GM23338 (cell line): ENCODE results near the gene SCAF8. TPM values are rescaled to one million over a fixed set of nuclear protein-coding genes. Genes with fewer than 3 reads are reported as not detected.
A peak's percentile ranks its signal among the peaks of the same experiment; 100 is the strongest.

Experiments used
- ATAC-seq: fragments of 200-7000 bp; cut with Tn5 transposase; 3 replicates; pipeline ENCODE4 v1.9.1; 2020
- DNase-seq: peaks from one replicate; pipeline ENCODE4 v3.0.0-alpha.2; 2015; ENCODE audit warnings: low spot score
- H2AFZ ChIP-seq: fragments of 200-600 bp; sonication (generic); 2 replicates; pipeline ENCODE4 v1.8.0; 2016; ENCODE audit warnings: antibody characterized with exemption, mild to moderate bottlenecking, moderate library complexity
- H3F3A ChIP-seq: fragments of 200-600 bp; sonication (generic); replicated peaks from 2 replicates; pipeline ENCODE4 v1.8.0; 2017; ENCODE audit warnings: antibody characterized with exemption, mixed run types, low read depth
- H3K27ac ChIP-seq: fragments of 200-600 bp; sonication (generic); 2 replicates; pipeline ENCODE4 v1.6.1; 2016; ENCODE audit warnings: low read depth
- H3K27me3 ChIP-seq: fragments of 200-600 bp; sonication (generic); 2 replicates; pipeline ENCODE4 v1.8.0; 2016; ENCODE audit warnings: mild to moderate bottlenecking, mixed run types, moderate library complexity; ENCODE audit not compliant: insufficient read depth
- H3K36me3 ChIP-seq: fragments of 200-600 bp; sonication (generic); 2 replicates; pipeline ENCODE4 v1.8.0; 2016; ENCODE audit warnings: mild to moderate bottlenecking; ENCODE audit not compliant: insufficient read depth
- H3K4me1 ChIP-seq: fragments of 200-600 bp; sonication (generic); 2 replicates; pipeline ENCODE4 v1.8.0; 2016; ENCODE audit warnings: mild to moderate bottlenecking, moderate library complexity; ENCODE audit not compliant: insufficient read depth
- H3K4me2 ChIP-seq: fragments of 200-600 bp; sonication (generic); 2 replicates; pipeline ENCODE4 v1.7.1; 2017; ENCODE audit warnings: mixed run types
- H3K4me3 ChIP-seq: fragments of 200-600 bp; sonication (generic); 2 replicates; pipeline ENCODE4 v1.6.1; 2016; ENCODE audit warnings: mixed run types
- H3K79me2 ChIP-seq: fragments of 200-600 bp; sonication (generic); replicated peaks from 2 replicates; pipeline ENCODE4 v1.8.0; 2017; ENCODE audit warnings: mild to moderate bottlenecking; ENCODE audit not compliant: insufficient read depth
- H3K9me2 ChIP-seq: fragments of 200-600 bp; sonication (generic); 2 replicates; pipeline ENCODE4 v1.8.0; 2017; ENCODE audit not compliant: insufficient read depth
- H4K20me1 ChIP-seq: fragments of 200-600 bp; sonication (generic); replicated peaks from 2 replicates; pipeline ENCODE4 v1.8.0; 2017; ENCODE audit warnings: mild to moderate bottlenecking; ENCODE audit not compliant: insufficient read depth
- H3K27ac Mint-ChIP-seq: 2 replicates; pipeline ENCODE4 v1.8.0; 2020; ENCODE audit warnings: inconsistent platforms, mild to moderate bottlenecking, moderate library complexity, mixed read lengths
- H3K27me3 Mint-ChIP-seq: 3 replicates; pipeline ENCODE4 v1.8.0; 2022; ENCODE audit warnings: low read depth, mild to moderate bottlenecking, moderate library complexity, mixed read lengths, inconsistent platforms; ENCODE audit not compliant: insufficient read depth, poor library complexity
- H3K36me3 Mint-ChIP-seq: 3 replicates; pipeline ENCODE4 v1.8.0; 2021; ENCODE audit warnings: low read depth, mild to moderate bottlenecking, inconsistent platforms, moderate library complexity, mixed read lengths
- H3K4me1 Mint-ChIP-seq: 3 replicates; pipeline ENCODE4 v1.8.0; 2020; ENCODE audit warnings: mild to moderate bottlenecking, inconsistent platforms, mixed read lengths
- H3K4me3 Mint-ChIP-seq: 3 replicates; pipeline ENCODE4 v1.8.0; 2021; ENCODE audit warnings: moderate library complexity, mild to moderate bottlenecking, inconsistent platforms, mixed read lengths
- H3K9me3 Mint-ChIP-seq: 3 replicates; pipeline ENCODE4 v1.8.0; 2020; ENCODE audit warnings: moderate library complexity, mild to moderate bottlenecking, inconsistent platforms, mixed read lengths
- CREB1 ChIP-seq: fragments of 250-450 bp; sonication (Bioruptor Pico); IDR thresholded peaks from 2 replicates; pipeline ENCODE4 v1.5.0; 2020; ENCODE audit warnings: low read depth, mild to moderate bottlenecking, moderate library complexity
- CTCF ChIP-seq, 2 experiments: fragments of 200-600 bp in 1 of 2; sonication (generic) in 1 of 2; conservative IDR thresholded peaks; 2 replicates each; pipeline versions ENCODE4 v1.5.1 to v1.6.1; 2016 to 2017; ENCODE audit warnings: antibody characterized with exemption in 2 of 2, low read depth in 2 of 2, mild to moderate bottlenecking in 2 of 2, moderate library complexity in 1 of 2
- EZH2 ChIP-seq: fragments of 200-600 bp; sonication (generic); IDR thresholded peaks from one replicate; pipeline ENCODE4 v1.8.0; 2017; ENCODE audit warnings: antibody characterized with exemption, mild to moderate bottlenecking, low read depth; ENCODE audit not compliant: unreplicated experiment
- EZH2phosphoT487 ChIP-seq: fragments of 200-600 bp; sonication (generic); IDR thresholded peaks from one replicate; pipeline ENCODE4 v1.8.1; 2018; ENCODE audit warnings: antibody characterized with exemption; ENCODE audit not compliant: unreplicated experiment
- JUNB ChIP-seq: IDR thresholded peaks from one replicate; pipeline ENCODE4 v1.6.1; 2016; ENCODE audit warnings: antibody characterized with exemption; ENCODE audit not compliant: unreplicated experiment
- NANOG ChIP-seq: IDR thresholded peaks from 2 replicates; pipeline ENCODE4 v1.6.1; 2016; ENCODE audit warnings: antibody characterized with exemption, borderline replicate concordance
- POLR2AphosphoS5 ChIP-seq: IDR thresholded peaks from 2 replicates; pipeline ENCODE4 v1.6.1; 2016; ENCODE audit warnings: antibody characterized with exemption, low read depth
- REST ChIP-seq: IDR thresholded peaks from one replicate; pipeline ENCODE4 v1.6.1; 2018; ENCODE audit warnings: antibody characterized with exemption; ENCODE audit not compliant: unreplicated experiment
- STAT1 ChIP-seq: IDR thresholded peaks from one replicate; pipeline ENCODE4 v1.6.1; 2016; ENCODE audit warnings: antibody characterized with exemption; ENCODE audit not compliant: unreplicated experiment
- ZNF114 ChIP-seq: fragments of 250-450 bp; sonication (Bioruptor Pico); IDR thresholded peaks from 2 replicates; pipeline ENCODE4 v1.5.0; 2020; ENCODE audit warnings: mild to moderate bottlenecking, moderate library complexity
- ZNF331 ChIP-seq: fragments of 250-450 bp; sonication (Bioruptor Pico); IDR thresholded peaks from 2 replicates; pipeline ENCODE4 v1.5.0; 2020; ENCODE audit warnings: low read depth, mild to moderate bottlenecking, moderate library complexity
- polyA plus RNA-seq: library from polyadenylated mRNA; unstranded; fragments of >200 nt; fragmentation: Nextera tagmentation; extraction: Ambion mirVana; gene quantifications from 2 replicates; pipeline ENCODE4 v1.2.1, GENCODE V29; 2016
- total RNA-seq: library from RNA; depleted of rRNA; stranded (reverse); fragments of >200 nt; shearing (Covaris generic); gene quantifications from 2 replicates; pipeline ENCODE4 v1.2.3, GENCODE V29; 2014
- TF ChIP-seq, protein P1 (sequence below): IDR thresholded peaks from 2 replicates; pipeline ENCODE4 v1.6.1; 2016; ENCODE audit warnings: antibody characterized with exemption
- TF ChIP-seq, protein P2 (sequence below): fragments of 250-450 bp; sonication (Bioruptor Pico); IDR thresholded peaks from 2 replicates; pipeline ENCODE4 v1.5.0; 2020; ENCODE audit warnings: mild to moderate bottlenecking, moderate library complexity

SCAF8 gene
- total and polyA plus RNA-seq, 2 experiments from 2014 or later, result 13.8 to 37.9 TPM

- Mint-ChIP-seq H3K4me1 (peaks cover 35% of the 10 kb centered on the region), H3K27ac (peak overlapping the region; percentile 98), H3K27me3 (peaks cover 15% of the 10 kb centered on the region), H3K36me3 (peaks cover 21% of the 10 kb centered on the region), H3K9me3 (peaks cover 3% of the 10 kb centered on the region; the same call in 1 of the 3 replicates), H3K4me3 (peak overlapping the region; percentile 87)
- peaks cover 10% of the 10 kb centered on the region; the same call in 1 of the 2 replicates for H4K20me1 ChIP-seq
- H3K27ac ChIP-seq, result peak overlapping the region; percentile 100
- no peaks in the 10 kb centered on the region for H3K9me2 ChIP-seq
- H3K36me3 ChIP-seq, result no peaks in the 10 kb centered on the region
- peak overlapping the region; percentile 79 for H3K4me2 ChIP-seq
- H3K27me3 ChIP-seq, result no peaks in the 10 kb centered on the region
- H3K79me2 ChIP-seq, result peaks cover 47% of the 10 kb centered on the region
- H3K4me3 ChIP-seq, result peak overlapping the region; percentile 59
- TF ChIP-seq STAT1 (no peak), NANOG (no peak), JUNB (no peak), REST (no peak), ZNF331 (CRISPR knock-in tag) (no peak), CREB1 (peak; percentile 73), EZH2phosphoT487 (no peak), ZNF114 (CRISPR knock-in tag) (no peak), EZH2 (no peak), POLR2AphosphoS5 (peak; percentile 83), CTCF (conservative IDR thresholded peaks at IDR 0.05; ENCODE audit: low read depth in 2 of 2) (no peak)
- TF ChIP-seq, protein P1, sequence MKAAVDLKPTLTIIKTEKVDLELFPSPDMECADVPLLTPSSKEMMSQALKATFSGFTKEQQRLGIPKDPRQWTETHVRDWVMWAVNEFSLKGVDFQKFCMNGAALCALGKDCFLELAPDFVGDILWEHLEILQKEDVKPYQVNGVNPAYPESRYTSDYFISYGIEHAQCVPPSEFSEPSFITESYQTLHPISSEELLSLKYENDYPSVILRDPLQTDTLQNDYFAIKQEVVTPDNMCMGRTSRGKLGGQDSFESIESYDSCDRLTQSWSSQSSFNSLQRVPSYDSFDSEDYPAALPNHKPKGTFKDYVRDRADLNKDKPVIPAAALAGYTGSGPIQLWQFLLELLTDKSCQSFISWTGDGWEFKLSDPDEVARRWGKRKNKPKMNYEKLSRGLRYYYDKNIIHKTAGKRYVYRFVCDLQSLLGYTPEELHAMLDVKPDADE, result 0 out of 2 replicates have a peak, but pooled peaks have one; percentile 17
- TF ChIP-seq, protein P2, sequence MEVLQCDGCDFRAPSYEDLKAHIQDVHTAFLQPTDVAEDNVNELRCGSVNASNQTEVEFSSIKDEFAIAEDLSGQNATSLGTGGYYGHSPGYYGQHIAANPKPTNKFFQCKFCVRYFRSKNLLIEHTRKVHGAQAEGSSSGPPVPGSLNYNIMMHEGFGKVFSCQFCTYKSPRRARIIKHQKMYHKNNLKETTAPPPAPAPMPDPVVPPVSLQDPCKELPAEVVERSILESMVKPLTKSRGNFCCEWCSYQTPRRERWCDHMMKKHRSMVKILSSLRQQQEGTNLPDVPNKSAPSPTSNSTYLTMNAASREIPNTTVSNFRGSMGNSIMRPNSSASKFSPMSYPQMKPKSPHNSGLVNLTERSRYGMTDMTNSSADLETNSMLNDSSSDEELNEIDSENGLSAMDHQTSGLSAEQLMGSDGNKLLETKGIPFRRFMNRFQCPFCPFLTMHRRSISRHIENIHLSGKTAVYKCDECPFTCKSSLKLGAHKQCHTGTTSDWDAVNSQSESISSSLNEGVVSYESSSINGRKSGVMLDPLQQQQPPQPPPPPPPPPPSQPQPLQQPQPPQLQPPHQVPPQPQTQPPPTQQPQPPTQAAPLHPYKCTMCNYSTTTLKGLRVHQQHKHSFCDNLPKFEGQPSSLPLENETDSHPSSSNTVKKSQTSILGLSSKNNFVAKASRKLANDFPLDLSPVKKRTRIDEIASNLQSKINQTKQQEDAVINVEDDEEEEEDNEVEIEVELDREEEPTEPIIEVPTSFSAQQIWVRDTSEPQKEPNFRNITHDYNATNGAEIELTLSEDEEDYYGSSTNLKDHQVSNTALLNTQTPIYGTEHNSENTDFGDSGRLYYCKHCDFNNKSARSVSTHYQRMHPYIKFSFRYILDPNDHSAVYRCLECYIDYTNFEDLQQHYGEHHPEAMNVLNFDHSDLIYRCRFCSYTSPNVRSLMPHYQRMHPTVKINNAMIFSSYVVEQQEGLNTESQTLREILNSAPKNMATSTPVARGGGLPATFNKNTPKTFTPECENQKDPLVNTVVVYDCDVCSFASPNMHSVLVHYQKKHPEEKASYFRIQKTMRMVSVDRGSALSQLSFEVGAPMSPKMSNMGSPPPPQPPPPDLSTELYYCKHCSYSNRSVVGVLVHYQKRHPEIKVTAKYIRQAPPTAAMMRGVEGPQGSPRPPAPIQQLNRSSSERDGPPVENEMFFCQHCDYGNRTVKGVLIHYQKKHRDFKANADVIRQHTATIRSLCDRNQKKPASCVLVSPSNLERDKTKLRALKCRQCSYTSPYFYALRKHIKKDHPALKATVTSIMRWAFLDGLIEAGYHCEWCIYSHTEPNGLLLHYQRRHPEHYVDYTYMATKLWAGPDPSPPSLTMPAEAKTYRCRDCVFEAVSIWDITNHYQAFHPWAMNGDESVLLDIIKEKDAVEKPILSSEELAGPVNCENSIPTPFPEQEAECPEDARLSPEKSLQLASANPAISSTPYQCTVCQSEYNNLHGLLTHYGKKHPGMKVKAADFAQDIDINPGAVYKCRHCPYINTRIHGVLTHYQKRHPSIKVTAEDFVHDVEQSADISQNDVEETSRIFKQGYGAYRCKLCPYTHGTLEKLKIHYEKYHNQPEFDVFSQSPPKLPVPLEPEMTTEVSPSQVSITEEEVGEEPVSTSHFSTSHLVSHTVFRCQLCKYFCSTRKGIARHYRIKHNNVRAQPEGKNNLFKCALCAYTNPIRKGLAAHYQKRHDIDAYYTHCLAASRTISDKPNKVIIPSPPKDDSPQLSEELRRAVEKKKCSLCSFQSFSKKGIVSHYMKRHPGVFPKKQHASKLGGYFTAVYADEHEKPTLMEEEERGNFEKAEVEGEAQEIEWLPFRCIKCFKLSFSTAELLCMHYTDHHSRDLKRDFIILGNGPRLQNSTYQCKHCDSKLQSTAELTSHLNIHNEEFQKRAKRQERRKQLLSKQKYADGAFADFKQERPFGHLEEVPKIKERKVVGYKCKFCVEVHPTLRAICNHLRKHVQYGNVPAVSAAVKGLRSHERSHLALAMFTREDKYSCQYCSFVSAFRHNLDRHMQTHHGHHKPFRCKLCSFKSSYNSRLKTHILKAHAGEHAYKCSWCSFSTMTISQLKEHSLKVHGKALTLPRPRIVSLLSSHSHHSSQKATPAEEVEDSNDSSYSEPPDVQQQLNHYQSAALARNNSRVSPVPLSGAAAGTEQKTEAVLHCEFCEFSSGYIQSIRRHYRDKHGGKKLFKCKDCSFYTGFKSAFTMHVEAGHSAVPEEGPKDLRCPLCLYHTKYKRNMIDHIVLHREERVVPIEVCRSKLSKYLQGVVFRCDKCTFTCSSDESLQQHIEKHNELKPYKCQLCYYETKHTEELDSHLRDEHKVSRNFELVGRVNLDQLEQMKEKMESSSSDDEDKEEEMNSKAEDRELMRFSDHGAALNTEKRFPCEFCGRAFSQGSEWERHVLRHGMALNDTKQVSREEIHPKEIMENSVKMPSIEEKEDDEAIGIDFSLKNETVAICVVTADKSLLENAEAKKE (CRISPR knock-in tag), result no peak
- H3F3A ChIP-seq, result peaks cover 3% of the 10 kb centered on the region; the same call in 1 of the 2 replicates
- peaks cover 26% of the 10 kb centered on the region for H3K4me1 ChIP-seq
- DNase-seq, result peak; percentile 98
- ATAC-seq, result peak; percentile 88
- no peak overlapping the region for H2AFZ ChIP-seq
Observed at GRCh38 chr6:154733626-154734382, 588 bp downstream of the SCAF8 start.
